ENCODE data around the gene KNDC1.
"Not testable (repeated sequence)": the region's sequence is repeated elsewhere in the genome, so short reads cannot be mapped to it uniquely, and the experiment has no call there.

Gene KNDC1

GRCh38 chr10:133126431-133127290 is 33.4 kb upstream of the KNDC1 start:
- no peak for DNase-seq

GRCh38 chr10:133127291-133128125 is 32.5 kb upstream of the KNDC1 start:
- peak; percentile 57 for DNase-seq

DNA sequence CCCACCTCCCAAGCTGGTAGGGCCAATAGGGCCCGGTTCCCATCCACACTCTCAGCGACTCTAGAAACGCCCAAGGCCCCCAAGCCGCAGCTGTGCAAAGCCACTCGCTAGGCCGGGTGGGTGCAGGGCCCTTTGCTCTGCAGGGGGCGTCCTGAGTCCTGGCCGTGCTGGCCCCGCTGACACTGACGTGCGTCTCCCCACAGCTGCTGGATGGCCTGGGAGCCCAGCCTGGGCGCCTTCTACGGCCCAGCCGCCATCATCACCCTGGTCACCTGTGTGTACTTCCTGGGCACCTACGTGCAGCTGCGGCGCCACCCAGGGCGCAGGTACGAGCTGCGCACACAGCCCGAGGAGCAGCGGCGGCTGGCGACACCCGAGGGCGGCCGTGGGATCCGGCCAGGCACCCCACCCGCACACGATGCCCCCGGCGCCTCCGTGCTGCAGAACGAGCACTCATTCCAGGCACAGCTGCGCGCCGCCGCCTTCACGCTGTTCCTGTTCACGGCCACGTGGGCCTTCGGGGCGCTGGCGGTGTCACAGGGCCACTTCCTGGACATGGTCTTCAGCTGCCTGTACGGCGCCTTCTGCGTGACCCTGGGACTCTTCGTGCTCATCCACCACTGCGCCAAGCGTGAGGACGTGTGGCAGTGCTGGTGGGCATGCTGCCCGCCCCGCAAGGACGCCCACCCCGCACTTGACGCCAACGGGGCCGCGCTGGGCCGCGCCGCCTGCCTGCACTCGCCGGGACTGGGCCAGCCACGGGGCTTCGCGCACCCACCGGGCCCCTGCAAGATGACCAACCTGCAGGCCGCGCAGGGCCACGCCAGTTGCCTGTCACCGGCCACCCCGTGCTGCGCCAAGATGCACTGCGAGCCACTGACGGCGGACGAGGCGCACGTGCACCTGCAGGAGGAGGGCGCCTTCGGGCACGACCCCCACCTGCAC is 31.6 kb upstream of the KNDC1 start:
- DNase-seq = no peak

GRCh38 chr10:133129071-133129858 is 30.8 kb upstream of the KNDC1 start:
- no peak for DNase-seq

- no peak for DNase-seq
Measured at GRCh38 chr10:133129859-133130495, 30.0 kb upstream of the KNDC1 start.

DNA sequence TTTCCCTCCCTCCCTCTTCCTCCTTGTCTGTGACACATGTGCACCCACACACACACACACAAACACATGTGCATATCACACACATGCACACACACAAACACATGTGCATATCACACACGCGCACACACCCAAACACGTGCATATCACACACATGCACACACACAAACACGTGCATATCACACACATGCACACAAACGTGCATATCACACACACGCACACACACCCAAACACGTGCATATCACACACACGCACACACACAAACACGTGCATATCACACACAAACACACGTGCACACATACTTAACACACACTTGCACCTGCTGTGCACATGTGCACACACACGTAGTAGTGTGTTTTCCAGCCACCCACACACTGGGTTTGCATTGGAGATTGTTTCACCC is 29.4 kb upstream of the KNDC1 start:
- DNase-seq = no peak

DNA sequence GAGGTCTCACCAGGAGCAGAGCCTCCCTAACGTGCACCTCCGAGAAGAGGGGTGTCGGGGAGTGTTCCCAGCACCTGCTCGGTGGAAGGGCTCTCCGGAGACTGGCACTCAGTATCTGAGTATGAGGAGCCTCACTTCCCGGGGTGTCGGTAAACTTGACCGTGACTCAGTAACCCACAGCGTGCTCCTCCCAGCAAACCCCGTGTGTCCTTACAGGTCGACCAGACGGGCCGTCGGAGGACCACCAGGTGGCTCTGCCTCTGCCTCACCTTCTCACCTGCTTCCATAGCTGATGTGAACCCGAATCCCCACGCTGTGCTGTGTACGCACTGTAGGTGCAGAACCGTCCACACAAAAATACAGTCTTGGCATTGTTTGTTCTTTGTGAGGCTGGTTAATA is 29.0 kb upstream of the KNDC1 start:
- no peak for DNase-seq

DNA sequence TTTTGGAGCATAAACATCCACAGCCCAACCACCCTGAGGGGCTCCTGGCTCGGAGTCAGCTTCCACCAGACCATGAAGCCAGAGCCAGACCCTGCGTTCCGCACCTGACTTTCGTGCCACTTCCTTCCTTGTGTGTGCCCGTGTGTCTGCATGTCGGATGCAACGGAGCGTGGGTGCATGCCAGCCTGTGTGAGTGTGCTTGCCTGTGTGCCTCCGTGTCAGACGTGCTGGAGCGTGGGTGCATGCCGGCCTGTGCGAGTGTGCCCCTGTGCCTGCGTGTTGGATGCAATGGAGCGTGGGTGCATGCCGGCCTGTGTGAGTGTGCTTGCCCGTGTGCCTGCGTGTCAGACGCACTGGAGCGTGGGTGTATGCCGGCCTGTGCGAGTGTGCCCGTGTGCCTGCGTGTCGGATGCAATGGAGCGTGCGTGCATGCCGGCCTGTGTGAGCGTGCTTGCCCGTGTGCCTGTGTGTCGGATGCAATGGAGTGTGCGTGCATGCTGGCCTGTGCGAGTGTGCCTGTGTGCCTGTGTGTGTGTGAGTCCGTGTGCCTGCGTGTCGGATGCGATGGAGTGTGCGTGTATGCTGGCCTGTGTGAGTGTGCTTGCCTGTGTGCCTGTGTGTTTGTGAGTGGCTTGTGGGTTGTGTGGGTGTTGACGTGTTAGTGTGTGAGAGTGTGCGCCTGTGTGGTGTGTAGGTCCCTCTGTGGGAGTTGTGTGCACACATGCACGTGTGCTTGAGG is 28.1 kb upstream of the KNDC1 start:
- DNase-seq = no peak

DNA sequence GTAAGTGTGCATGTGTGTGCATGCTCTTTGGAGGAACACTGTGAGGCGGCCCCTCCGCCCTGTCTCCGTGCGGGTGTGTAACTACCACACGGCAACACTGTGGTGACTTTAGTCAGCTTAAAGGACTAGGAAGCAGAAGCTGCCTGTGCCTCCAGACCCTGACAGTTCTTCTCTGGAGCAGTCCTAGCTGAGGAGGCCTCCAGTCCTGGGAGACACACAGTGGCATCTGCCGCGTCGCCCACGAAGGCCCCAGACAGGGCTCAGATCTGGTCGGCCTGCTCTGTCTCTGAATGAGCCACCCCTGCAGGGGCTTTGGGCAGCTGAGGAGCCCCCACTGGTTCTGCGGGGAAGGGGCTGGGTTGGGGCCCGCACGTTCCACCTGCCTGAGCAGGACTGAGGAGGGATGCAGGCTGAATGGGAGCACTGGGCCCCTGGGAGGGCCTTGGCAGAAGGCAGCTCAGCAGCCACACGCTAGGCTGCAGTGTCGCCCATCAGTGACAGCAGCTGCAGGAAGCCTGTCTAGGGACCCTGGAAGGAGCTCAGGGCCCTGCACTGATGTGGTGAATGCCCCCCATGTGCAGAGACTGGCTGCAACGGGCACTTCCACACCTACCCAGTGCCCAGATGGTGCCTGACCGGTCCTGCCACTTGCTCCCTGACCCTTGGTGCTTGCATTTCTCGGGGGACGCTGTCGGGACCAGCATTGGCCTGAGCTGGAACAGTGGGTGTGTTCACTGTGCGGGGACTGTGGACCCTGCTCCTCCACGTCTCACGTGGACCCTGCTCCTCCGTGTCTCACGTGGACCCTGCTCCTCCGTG is 27.3 kb upstream of the KNDC1 start:
- no peak for DNase-seq

DNA sequence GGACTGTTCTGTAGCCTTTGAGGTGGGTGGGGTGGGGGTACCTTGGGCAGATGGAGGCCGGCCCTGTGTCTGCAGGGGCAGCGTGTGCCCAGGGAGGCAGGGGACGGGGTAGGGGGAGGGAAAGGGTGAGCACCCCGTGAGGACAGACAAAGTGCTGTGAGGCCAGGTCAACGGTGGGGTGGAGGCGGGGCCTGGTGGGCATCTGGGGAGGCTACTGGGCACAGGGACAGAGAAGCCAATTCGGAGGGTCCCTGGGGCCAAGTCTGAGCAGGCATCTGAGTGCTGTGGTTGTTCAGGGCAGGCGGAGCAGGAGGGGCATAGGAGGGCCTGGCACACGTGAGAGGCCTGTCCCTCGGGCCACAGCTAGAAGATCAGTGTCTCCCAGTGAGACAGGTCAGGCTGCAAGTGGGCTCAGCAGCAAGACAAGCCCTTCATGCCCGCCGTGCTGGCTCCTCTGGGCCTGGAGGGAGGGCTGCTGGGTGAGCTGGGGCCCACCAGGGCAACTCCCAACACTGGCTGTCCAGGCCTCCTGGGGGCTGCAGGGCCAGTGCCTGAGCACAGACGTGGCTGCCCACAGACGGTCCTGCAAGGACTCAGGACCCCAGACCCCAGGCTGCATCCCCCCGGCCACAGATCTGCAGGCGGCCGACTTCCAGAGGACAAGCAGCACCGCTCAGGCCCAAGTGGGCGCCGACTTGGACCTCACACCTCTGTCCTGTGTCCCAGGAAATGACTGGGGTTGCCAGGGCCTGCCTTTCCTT is 26.4 kb upstream of the KNDC1 start:
- DNase-seq = no peak

GRCh38 chr10:133134411-133135115 is 25.5 kb upstream of the KNDC1 start:
- no peak for DNase-seq

GRCh38 chr10:133135116-133135465 is 24.9 kb upstream of the KNDC1 start:
- no peak for DNase-seq

DNA sequence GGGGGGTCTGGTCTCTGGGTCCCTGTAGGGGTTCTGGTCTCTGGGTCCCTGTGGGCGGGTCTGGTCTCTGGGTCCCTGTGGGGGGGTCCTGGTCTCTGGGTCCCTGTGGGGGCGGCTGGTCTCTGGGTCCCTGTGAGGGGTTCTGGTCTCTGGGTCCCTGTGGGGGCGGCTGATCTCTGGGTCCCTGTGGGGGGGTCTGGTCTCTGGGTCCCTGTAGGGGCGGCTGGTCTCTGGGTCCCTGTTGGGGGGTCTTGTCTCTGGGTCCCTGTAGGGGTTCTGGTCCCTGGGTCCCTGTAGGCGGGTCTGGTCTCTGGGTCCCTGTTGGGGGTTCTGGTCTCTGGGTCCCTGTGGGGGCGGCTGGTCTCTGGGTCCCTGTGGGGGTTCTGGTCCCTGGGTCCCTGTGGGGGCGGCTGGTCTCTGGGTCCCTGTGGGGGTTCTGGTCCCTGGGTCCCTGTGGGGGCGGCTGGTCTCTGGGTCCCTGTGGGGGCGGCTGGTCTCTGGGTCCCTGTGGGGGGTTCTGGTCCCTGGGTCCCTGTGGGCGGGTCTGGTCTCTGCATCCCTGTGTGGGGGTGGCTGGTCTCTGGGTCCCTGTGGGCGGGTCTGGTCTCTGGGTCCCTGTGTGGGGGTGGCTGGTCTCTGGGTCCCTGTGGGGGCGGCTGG is 22.4 kb upstream of the KNDC1 start:
- DNase-seq = not testable (repeated sequence)

GRCh38 chr10:133139551-133140065 is 20.4 kb upstream of the KNDC1 start:
- peak; percentile 27 for DNase-seq

GRCh38 chr10:133140417-133141143 is 19.4 kb upstream of the KNDC1 start:
- DNase-seq = no peak

GRCh38 chr10:133141144-133141957 is 18.7 kb upstream of the KNDC1 start:
- DNase-seq = no peak

All from stimulated activated CD4-positive, alpha-beta T cell treated with anti-CD3 and anti-CD28 coated beads, Interleukin-15, amount 100 ng/mL, for 24 hours (primary cell).